HEK293 (cell line): ENCODE results near the gene GCC2.

Source experiments
- CTCF ChIP-seq: fragments of 450-650 bp; formaldehyde crosslinking; IDR thresholded peaks from 2 replicates; pipeline ENCODE4 v1.5.1; 2016; ENCODE audit warnings: missing biosample characterization, missing genetic modification characterization
- PBX3 ChIP-seq: sonication (generic); formaldehyde crosslinking; IDR thresholded peaks from 2 replicates; pipeline ENCODE4 v1.8.1; 2022; ENCODE audit warnings: mild to moderate bottlenecking, moderate library complexity, missing genetic modification reagents
- PRDM1 ChIP-seq: fragments of 450-650 bp; formaldehyde crosslinking; IDR thresholded peaks from 2 replicates; pipeline ENCODE4; 2016; ENCODE audit warnings: missing biosample characterization, missing genetic modification characterization
- REST ChIP-seq: fragments of 450-650 bp; formaldehyde crosslinking; IDR thresholded peaks from 2 replicates; pipeline ENCODE4 v1.5.1; 2016; ENCODE audit warnings: missing biosample characterization, missing genetic modification characterization
- YY1 ChIP-seq: fragments of 450-650 bp; formaldehyde crosslinking; IDR thresholded peaks from 2 replicates; pipeline ENCODE4 v1.5.1; 2018; ENCODE audit warnings: missing biosample characterization, missing genetic modification characterization
- ZNF174 ChIP-seq: fragments of 450-650 bp; formaldehyde crosslinking; IDR thresholded peaks from 2 replicates; pipeline ENCODE4 v1.5.0; 2017; ENCODE audit warnings: missing biosample characterization, mild to moderate bottlenecking, missing genetic modification characterization
- ZNF274 ChIP-seq, 2 experiments: fragments of 200-500 bp in 1 of 2; fragments of 450-650 bp in 1 of 2; sonication (Bioruptor generic) in 1 of 2; formaldehyde crosslinking in 1 of 2; IDR thresholded peaks; 2 replicates each; pipeline versions ENCODE4 v1.5.1 to v1.6.1; 2014 to 2016; ENCODE audit warnings: borderline replicate concordance in 1 of 2, inconsistent platforms in 1 of 2, low read length in 1 of 2, missing biosample characterization in 1 of 2, missing genetic modification characterization in 1 of 2
- ZNF335 ChIP-seq: fragments of 450-650 bp; formaldehyde crosslinking; conservative IDR thresholded peaks from 2 replicates; pipeline ENCODE4 v1.5.1; 2016; ENCODE audit warnings: missing biosample characterization, missing genetic modification characterization
- ZNF449 ChIP-seq: fragments of 450-650 bp; formaldehyde crosslinking; IDR thresholded peaks from 2 replicates; pipeline ENCODE4 v1.5.1; 2017; ENCODE audit warnings: missing biosample characterization, mild to moderate bottlenecking, missing genetic modification characterization, moderate library complexity
- ZSCAN30 ChIP-seq: fragments of 450-650 bp; IDR thresholded peaks from 2 replicates; pipeline ENCODE4 v1.5.1; 2018; ENCODE audit warnings: missing biosample characterization, mild to moderate bottlenecking, missing genetic modification characterization, moderate library complexity

- TF ChIP-seq ZNF274 (IDR thresholded peaks at IDR 0.05; ENCODE audit: low read length) (no peak), ZNF274 (tag by site-specific recombination; IDR thresholded peaks at IDR 0.05; ENCODE audit: borderline replicate concordance) (no peak), REST (tag by site-specific recombination) (no peak), CTCF (no peak), ZNF174 (tag by site-specific recombination) (no peak), PRDM1 (tag by site-specific recombination) (no peak), ZNF335 (tag by site-specific recombination) (no peak; the same call in 1 of the 2 replicates), PBX3 (CRISPR knock-in tag) (no peak), YY1 (tag by site-specific recombination) (no peak), ZSCAN30 (tag by site-specific recombination) (no peak), ZNF449 (tag by site-specific recombination) (no peak)
Measured at GRCh38 chr2:108449410-108450130, 564 bp downstream of the GCC2 start.
